Activated B cell treated with CpG ODN at 0.5 μM for 24 hours (primary cell): ENCODE results near the gene FNDC3A. TPM values are rescaled to one million over a fixed set of nuclear protein-coding genes. Genes with fewer than 3 reads are reported as not detected.
A peak's percentile ranks its signal among the peaks of the same experiment; 100 is the strongest.

Source experiments
- ATAC-seq: fragments of 200-7000 bp; cut with Tn5 transposase; one replicate; pipeline ENCODE4 v1.10.0; 2021; ENCODE audit warnings: low read depth, mild to moderate bottlenecking, moderate library complexity
- CTCF ChIA-PET: fragments of 350-600 bp; sonication (Branson Sonifier 250); formaldehyde crosslinking; loops from one replicate; lab custom pipeline; 2021; ENCODE audit warnings: antibody characterized with exemption; lab: Charles Lee
- POLR2A ChIA-PET: fragments of 350-600 bp; sonication (Branson Sonifier 250); formaldehyde crosslinking; loops from one replicate; lab custom pipeline; 2021; ENCODE audit warnings: antibody characterized with exemption; lab: Charles Lee
- DNase-seq: peaks from one replicate; pipeline ENCODE4 v3.0.0; 2022
- H3K27ac Mint-ChIP-seq: one replicate; pipeline ENCODE4 v1.8.0; 2020; ENCODE audit warnings: mixed read lengths
- H3K27me3 Mint-ChIP-seq: one replicate; pipeline ENCODE4 v1.8.0; 2021; ENCODE audit warnings: mixed read lengths
- H3K36me3 Mint-ChIP-seq: one replicate; pipeline ENCODE4 v1.8.0; 2021; ENCODE audit warnings: low read depth, mixed read lengths
- H3K4me1 Mint-ChIP-seq: one replicate; pipeline ENCODE4 v1.8.0; 2021; ENCODE audit warnings: mixed read lengths
- H3K4me3 Mint-ChIP-seq: one replicate; pipeline ENCODE4 v1.8.0; 2020; ENCODE audit warnings: mild to moderate bottlenecking, mixed read lengths
- H3K9me3 Mint-ChIP-seq: one replicate; pipeline ENCODE4 v1.8.0; 2020; ENCODE audit warnings: mixed read lengths
- CTCF ChIP-seq: fragments of 200-600 bp; IDR thresholded peaks from one replicate; pipeline ENCODE4 v1.8.0; 2022; ENCODE audit warnings: antibody characterized with exemption, mild to moderate bottlenecking
- intact Hi-C: fragments of 100-400 bp; cut with micrococcal nuclease; formaldehyde crosslinking; loops from one replicate; pipeline ENCODE4 v1.15.1; 2024
- total RNA-seq: library from RNA; stranded (reverse); gene quantifications from 2 replicates; pipeline ENCODE4 v1.2.3, GENCODE V29; 2022

Gene FNDC3A
- total RNA-seq, 1 donor from 2014 or later = 34.1 TPM

DNA sequence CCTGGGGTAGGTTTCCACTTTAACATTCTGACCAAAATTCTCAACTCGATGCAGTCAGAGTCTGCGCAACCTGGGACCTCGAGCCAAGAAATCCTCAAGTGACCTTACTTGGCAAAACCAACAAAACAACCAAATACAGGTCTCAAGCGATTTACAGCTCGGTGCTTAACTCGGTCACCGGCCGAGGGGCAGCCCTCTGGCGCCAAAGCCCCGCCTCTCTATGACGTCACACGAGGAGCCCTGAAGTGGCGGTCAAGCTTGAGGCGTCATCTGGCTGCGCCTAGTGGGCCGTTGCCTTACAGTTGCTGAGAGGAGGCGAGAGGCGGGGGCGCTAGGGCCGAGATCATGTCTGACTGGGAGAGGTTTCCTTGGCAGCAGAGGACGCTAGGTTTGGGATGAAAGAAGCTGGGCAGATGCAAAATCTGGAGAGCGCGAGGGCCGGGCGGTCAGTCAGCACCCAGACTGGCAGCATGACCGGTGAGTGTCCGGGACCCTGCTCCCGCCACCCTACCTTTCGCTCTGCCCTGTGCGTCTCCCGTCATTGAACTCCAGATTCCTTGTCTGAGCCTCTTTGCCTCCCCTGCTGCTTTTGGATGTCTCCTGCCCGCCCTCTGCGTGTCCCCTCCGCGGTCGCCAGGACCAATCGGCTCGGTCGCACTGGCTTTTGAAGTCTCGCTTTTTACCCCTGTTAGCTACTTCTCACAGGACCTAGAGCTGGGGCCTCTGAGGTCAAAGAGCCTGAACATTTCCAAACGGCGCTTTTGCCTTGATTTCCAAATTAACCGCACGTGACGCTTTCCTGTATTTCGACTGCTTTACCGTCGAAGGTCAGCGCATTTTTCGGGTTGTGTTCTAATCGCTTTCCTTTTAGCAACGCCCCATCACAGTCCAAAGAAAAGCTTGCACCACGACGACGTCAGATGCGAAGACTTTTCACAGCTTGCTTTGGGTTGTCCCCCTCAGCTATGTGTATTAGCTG is 272.2 kb downstream of the FNDC3A start, which contains the start of gene CDADC1:
Gene CDADC1, plus strand, starts transcription at position 283 of the 979 bp plus-strand sequence. Its CDS starts 113 bp downstream, at position 396.
- ChIA-PET CTCF (interaction anchor here (0.8 to 1.1 kb wide), 3 partner anchors 16 to 33 kb away, joined by 3 to 4 read pairs (median 3); no protein-coding TSS in a partner anchor), POLR2A (interaction anchor here (0.5 to 2.0 kb wide), 9 partner anchors 10 to 1265 kb away, joined by 3 to 12 read pairs (median 3); partner anchors contain the start of genes KPNA3 and SPRYD7)
- peaks cover 22% of the 10 kb centered on the region for H3K4me1 Mint-ChIP-seq
- no peaks in the 10 kb centered on the region for H3K9me3 Mint-ChIP-seq
- H3K4me3 Mint-ChIP-seq = peak within 1 kb of the TSS; percentile 99
- ATAC-seq (peak; percentile 95), DNase-seq (peak; percentile 89)
- no peaks in the 10 kb centered on the region for H3K27me3 Mint-ChIP-seq
- H3K36me3 Mint-ChIP-seq = peaks cover 24% of the 10 kb centered on the region
- intact Hi-C loops = loop anchor here (1.0 to 5.0 kb wide), 4 partner anchors 8 to 544 kb away; partner anchors contain the start of genes CAB39L, KPNA3 and SETDB2
- H3K27ac Mint-ChIP-seq = peak within 1 kb of the TSS; percentile 94
- TF ChIP-seq CTCF = no peak

- Mint-ChIP-seq H3K4me1 (peaks cover 25% of the 10 kb centered on the region), H3K9me3 (no peaks in the 10 kb centered on the region), H3K4me3 (peak overlapping the region; percentile 99), H3K27me3 (no peaks in the 10 kb centered on the region), H3K36me3 (peaks cover 24% of the 10 kb centered on the region), H3K27ac (peak overlapping the region; percentile 94)
- CTCF ChIA-PET = interaction anchor here (1.1 kb wide), 1 partner anchor 32 kb away, joined by 4 read pairs; no protein-coding TSS in a partner anchor
- ATAC-seq = no peak
- no peak for TF ChIP-seq CTCF
- DNase-seq = no peak
- intact Hi-C loops = loop anchor here (5.0 kb wide), 2 partner anchors 194 to 544 kb away; partner anchors contain the start of genes CAB39L, KPNA3 and SETDB2
- POLR2A ChIA-PET = interaction anchor here (0.6 to 2.0 kb wide), 5 partner anchors 9 to 688 kb away, joined by 3 to 12 read pairs (median 4); partner anchors contain the start of genes KPNA3 and SPRYD7
These were observed 272.9 kb downstream of the FNDC3A start for GRCh38 chr13:49248622-49249002.

DNA sequence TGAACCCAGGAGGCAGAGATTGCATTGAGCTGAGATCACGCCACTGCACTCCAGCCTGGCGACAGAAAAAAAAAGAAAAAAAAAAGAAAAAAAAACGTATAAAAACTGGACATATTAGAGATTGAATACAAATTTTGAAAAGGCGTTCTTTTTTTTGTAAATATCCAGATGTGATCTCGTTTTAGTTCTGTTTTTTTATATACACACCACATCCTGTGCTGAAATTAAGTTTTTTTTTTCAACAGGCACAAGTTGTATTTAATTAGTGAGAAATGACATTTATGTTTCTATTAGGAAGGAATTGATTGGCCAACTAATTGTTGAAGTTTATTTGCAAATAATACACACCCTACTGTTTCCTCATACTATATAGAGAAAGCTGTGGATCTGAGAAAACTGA is 275.6 kb downstream of the FNDC3A start:
- no peak for ATAC-seq
- Mint-ChIP-seq H3K36me3 (peaks cover 43% of the 10 kb centered on the region), H3K27ac (no peak overlapping the region), H3K4me3 (no peak overlapping the region), H3K9me3 (no peaks in the 10 kb centered on the region), H3K27me3 (no peaks in the 10 kb centered on the region), H3K4me1 (peaks cover 25% of the 10 kb centered on the region)
- DNase-seq = no peak
- intact Hi-C loops = no loop called here
- ChIA-PET CTCF (no interaction called here), POLR2A (no interaction called here)
- no peak for TF ChIP-seq CTCF

DNA sequence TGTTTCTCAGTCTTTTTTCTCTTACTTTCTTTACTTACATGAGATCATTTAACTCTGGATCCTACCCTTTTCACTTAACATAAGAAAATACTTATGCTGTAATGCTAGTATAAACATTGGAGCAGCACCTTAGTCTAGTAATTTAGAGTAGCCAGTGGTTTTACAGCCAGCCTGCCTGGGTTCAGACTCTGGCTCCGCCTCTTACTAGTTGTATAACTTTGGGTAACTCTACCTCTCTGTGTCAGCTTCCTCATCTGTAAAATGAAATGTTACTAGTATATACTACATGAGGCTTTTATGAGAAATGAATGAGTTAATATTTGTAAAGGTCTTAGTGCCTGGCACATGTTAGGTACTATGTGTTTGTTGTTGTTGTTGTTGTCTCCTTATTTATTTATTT is 277.6 kb downstream of the FNDC3A start:
- ChIA-PET POLR2A (no interaction called here), CTCF (no interaction called here)
- ATAC-seq (no peak), DNase-seq (no peak)
- H3K4me1 Mint-ChIP-seq = peaks cover 25% of the 10 kb centered on the region
- H3K9me3 Mint-ChIP-seq = no peaks in the 10 kb centered on the region
- no peaks in the 10 kb centered on the region for H3K27me3 Mint-ChIP-seq
- intact Hi-C loops = no loop called here
- peaks cover 41% of the 10 kb centered on the region for H3K36me3 Mint-ChIP-seq
- H3K4me3 Mint-ChIP-seq = no peak overlapping the region
- no peak overlapping the region for H3K27ac Mint-ChIP-seq
- no peak for TF ChIP-seq CTCF

GRCh38 chr13:49254007-49254406 is 278.3 kb downstream of the FNDC3A start:
- Mint-ChIP-seq H3K27me3 (no peaks in the 10 kb centered on the region), H3K9me3 (no peaks in the 10 kb centered on the region), H3K4me1 (peaks cover 21% of the 10 kb centered on the region), H3K27ac (no peak overlapping the region), H3K4me3 (no peak overlapping the region), H3K36me3 (peaks cover 41% of the 10 kb centered on the region)
- intact Hi-C loops = no loop called here
- no peak for DNase-seq
- no peak for ATAC-seq
- ChIA-PET CTCF (no interaction called here), POLR2A (no interaction called here)
- TF ChIP-seq CTCF = no peak
